Neural crest cell (in vitro differentiated cells): ENCODE data around the gene CTPS1. TPM values are rescaled to one million over a fixed set of nuclear protein-coding genes. Genes with fewer than 3 reads are reported as not detected.

Experiments
- DNase-seq: peaks from one replicate; pipeline ENCODE4 v3.0.0; 2021; ENCODE audit warnings: low read depth, mixed read lengths, low spot score
- H3K27ac Mint-ChIP-seq: one replicate; pipeline ENCODE4 v1.8.0; 2021; ENCODE audit warnings: mild to moderate bottlenecking, mixed read lengths; ENCODE audit not compliant: unreplicated experiment
- H3K27me3 Mint-ChIP-seq: 2 replicates; pipeline ENCODE4 v1.8.0; 2021; ENCODE audit warnings: low read depth, mild to moderate bottlenecking, mixed read lengths
- H3K36me3 Mint-ChIP-seq: 2 replicates; pipeline ENCODE4 v1.8.0; 2021; ENCODE audit warnings: low read depth, mild to moderate bottlenecking, mixed read lengths
- H3K4me1 Mint-ChIP-seq: 2 replicates; pipeline ENCODE4 v1.8.0; 2021; ENCODE audit warnings: mixed read lengths
- H3K4me3 Mint-ChIP-seq: one replicate; pipeline ENCODE4 v1.8.0; 2021; ENCODE audit warnings: mild to moderate bottlenecking, mixed read lengths
- H3K9me3 Mint-ChIP-seq: 2 replicates; pipeline ENCODE4 v1.8.0; 2021; ENCODE audit warnings: mixed read lengths
- total RNA-seq: library from RNA; stranded (reverse); gene quantifications from 2 replicates; pipeline ENCODE4 v1.2.1, GENCODE V29; 2021
- TF ChIP-seq, protein P1 (sequence below): fragments of 200-600 bp; sonication (generic); conservative IDR thresholded peaks from 2 replicates; pipeline ENCODE4 v1.5.0; 2021; ENCODE audit warnings: antibody characterized with exemption, mild to moderate bottlenecking

CTPS1 gene
- total RNA-seq, 1 donor from 2014 or later, result 114 TPM

DNA sequence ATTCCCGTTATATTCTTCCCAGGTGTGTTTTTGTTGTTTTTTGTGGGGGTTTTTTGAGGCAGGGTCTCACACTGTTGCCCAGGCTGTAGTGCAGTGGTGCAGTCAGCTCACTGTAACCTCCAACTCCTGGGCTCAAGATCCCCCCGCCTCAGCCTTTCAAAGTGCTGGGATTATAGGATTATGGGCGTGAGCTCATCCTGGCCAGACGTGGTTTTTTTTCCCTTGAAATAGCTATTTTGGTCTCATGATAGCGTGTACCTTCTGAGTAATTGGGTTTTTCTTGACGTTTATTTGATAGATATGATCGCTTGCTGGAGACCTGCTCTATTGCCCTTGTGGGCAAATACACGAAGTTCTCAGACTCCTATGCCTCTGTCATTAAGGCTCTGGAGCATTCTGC is 17.6 kb downstream of the CTPS1 start:
- Mint-ChIP-seq H3K4me1 (no peaks in the 10 kb centered on the region), H3K27ac (no peak overlapping the region), H3K36me3 (peaks cover 32% of the 10 kb centered on the region), H3K27me3 (no peaks in the 10 kb centered on the region), H3K4me3 (no peak overlapping the region), H3K9me3 (no peaks in the 10 kb centered on the region)
- TF ChIP-seq, protein P1, sequence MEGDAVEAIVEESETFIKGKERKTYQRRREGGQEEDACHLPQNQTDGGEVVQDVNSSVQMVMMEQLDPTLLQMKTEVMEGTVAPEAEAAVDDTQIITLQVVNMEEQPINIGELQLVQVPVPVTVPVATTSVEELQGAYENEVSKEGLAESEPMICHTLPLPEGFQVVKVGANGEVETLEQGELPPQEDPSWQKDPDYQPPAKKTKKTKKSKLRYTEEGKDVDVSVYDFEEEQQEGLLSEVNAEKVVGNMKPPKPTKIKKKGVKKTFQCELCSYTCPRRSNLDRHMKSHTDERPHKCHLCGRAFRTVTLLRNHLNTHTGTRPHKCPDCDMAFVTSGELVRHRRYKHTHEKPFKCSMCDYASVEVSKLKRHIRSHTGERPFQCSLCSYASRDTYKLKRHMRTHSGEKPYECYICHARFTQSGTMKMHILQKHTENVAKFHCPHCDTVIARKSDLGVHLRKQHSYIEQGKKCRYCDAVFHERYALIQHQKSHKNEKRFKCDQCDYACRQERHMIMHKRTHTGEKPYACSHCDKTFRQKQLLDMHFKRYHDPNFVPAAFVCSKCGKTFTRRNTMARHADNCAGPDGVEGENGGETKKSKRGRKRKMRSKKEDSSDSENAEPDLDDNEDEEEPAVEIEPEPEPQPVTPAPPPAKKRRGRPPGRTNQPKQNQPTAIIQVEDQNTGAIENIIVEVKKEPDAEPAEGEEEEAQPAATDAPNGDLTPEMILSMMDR, result no peak
- DNase-seq, result no peak

DNA sequence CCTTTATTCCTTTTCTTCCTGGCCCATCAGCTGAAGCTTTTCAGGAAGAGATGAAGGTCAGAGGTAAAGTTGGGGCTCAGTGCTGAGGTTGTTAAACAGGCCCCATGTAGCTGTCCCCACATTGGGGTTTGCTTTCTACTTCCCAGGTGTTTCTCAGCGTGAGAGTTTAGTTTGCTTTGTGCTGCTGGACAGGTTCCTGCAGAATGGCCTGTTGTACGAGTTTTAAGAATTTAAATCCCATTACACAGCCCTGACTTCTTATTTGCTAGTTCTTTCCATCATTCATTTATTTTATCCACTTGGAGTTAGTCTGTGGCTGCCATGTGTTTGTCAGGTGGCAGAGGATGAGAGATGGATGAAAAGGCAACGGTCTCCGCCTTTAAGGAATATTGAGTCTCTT is 19.2 kb downstream of the CTPS1 start:
- H3K27ac Mint-ChIP-seq, result no peak overlapping the region
- no peaks in the 10 kb centered on the region for H3K27me3 Mint-ChIP-seq
- no peaks in the 10 kb centered on the region for H3K4me1 Mint-ChIP-seq
- H3K36me3 Mint-ChIP-seq, result peaks cover 32% of the 10 kb centered on the region
- TF ChIP-seq, protein P1, result no peak
- no peak overlapping the region for H3K4me3 Mint-ChIP-seq
- DNase-seq, result no peak
- no peaks in the 10 kb centered on the region for H3K9me3 Mint-ChIP-seq

DNA sequence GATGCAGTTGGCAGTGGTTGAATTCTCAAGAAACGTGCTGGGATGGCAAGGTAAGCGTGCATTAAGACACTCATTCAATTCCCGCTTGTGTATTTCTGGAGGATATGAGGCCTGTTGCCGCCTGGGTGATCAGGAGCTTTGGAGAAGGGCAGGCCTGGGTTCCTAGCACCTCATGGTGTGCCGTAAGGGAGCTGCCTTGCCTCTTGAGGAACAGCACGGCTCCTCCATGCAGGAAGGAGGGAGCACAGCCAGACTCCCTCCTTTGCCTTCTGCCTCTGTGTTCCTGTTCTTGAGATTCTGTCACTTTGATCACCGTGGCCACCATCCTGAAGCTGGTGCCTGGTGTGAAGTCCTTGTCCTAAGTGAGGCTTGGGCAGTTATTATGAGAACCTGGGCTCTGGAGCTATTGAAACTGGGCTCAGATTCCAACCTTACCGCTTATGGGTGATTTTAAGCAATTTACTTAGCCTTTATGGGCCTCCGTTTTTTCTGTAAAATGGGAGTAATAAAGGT is 23.7 kb downstream of the CTPS1 start:
- Mint-ChIP-seq H3K36me3 (peaks cover 28% of the 10 kb centered on the region), H3K4me3 (no peak overlapping the region), H3K27ac (no peak overlapping the region), H3K9me3 (no peaks in the 10 kb centered on the region), H3K4me1 (no peaks in the 10 kb centered on the region), H3K27me3 (no peaks in the 10 kb centered on the region)
- DNase-seq, result no peak
- TF ChIP-seq, protein P1, result no peak

DNA sequence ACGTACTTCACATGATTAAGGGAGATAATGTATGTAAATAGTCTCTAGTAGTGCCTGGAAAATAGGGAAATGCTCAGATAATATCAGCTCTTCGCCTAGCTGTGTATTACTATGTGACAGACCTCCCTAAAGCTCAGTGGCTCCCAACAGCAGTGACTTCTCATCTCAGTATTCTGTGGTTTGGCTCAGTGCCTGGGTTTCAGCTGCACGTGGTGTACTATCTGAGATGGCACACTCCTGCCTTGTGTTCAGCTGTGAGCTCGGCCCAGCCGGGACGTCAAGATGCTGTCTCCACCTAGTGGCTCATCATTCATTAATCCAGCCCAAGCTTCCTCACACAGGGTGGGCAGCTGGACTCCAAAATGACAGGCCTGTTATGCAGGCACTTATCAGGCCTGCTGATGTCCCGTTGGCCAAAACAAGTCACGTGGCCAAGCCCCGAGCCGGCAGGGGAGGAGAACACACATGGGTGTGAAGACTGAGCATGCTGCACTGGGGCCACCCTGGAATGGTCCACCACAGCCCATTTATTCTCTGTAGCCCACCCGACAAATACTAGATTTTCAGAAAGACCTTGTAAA is 24.2 kb downstream of the CTPS1 start:
- H3K36me3 Mint-ChIP-seq, result peaks cover 26% of the 10 kb centered on the region
- no peak overlapping the region for H3K4me3 Mint-ChIP-seq
- TF ChIP-seq, protein P1, result peak; percentile 37
- no peak overlapping the region for H3K27ac Mint-ChIP-seq
- no peak for DNase-seq
- H3K9me3 Mint-ChIP-seq, result no peaks in the 10 kb centered on the region
- H3K27me3 Mint-ChIP-seq, result no peaks in the 10 kb centered on the region
- no peaks in the 10 kb centered on the region for H3K4me1 Mint-ChIP-seq

DNA sequence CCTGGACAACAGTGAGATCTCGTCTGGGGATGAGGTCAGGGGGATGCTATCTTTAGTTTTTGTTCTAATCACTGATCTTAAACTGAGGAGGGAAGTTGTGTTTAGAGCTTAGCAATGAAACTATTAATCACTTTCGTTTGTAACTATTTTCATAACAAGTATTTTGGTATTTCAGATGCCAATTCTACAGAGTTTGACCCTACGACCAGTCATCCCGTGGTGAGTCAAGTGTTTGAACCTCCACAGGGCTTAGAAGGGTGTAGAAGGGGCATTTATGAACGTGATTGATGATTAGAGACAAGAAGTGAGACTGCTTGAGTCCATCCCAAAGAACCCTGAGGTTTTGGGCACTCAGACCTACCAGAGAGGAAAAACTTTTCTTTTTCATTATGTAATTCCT is 26.4 kb downstream of the CTPS1 start:
- Mint-ChIP-seq H3K27me3 (no peaks in the 10 kb centered on the region), H3K27ac (no peak overlapping the region), H3K4me1 (peaks cover 5% of the 10 kb centered on the region), H3K4me3 (no peak overlapping the region), H3K36me3 (peaks cover 33% of the 10 kb centered on the region), H3K9me3 (no peaks in the 10 kb centered on the region)
- no peak for DNase-seq
- TF ChIP-seq, protein P1, result no peak
